Vagina (tissue), 2 donors: ENCODE measurements around the gene PRDM16.

ENCODE experiments used
- POLR2A ChIP-seq, 2 donors: fragments of 450-650 bp; IDR thresholded peaks; one replicate each; pipeline ENCODE4 v1.6.1; 2017; ENCODE audit warnings: antibody characterized with exemption in 2 of 2, mild to moderate bottlenecking in 2 of 2, moderate library complexity in 2 of 2
- POLR2AphosphoS5 ChIP-seq, 2 donors: sonication (generic); formaldehyde crosslinking; IDR thresholded peaks; one replicate each; pipeline ENCODE4 v1.9.0; 2017; ENCODE audit warnings: antibody characterized with exemption in 2 of 2, mild to moderate bottlenecking in 2 of 2, low read depth in 1 of 2; ENCODE audit not compliant: insufficient read depth in 1 of 2
- TF ChIP-seq, protein P1 (sequence below), 3 experiments: fragments of 450-650 bp in 2 of 3; fragments of 200-600 bp in 1 of 3; sonication (generic) in 1 of 3; IDR thresholded peaks; one replicate each; pipeline ENCODE4 v1.5.1; 2017 to 2019; ENCODE audit warnings: antibody characterized with exemption in 3 of 3, mild to moderate bottlenecking in 2 of 3, moderate library complexity in 2 of 3

GRCh38 chr1:3432306-3432705 is 363.3 kb downstream of the PRDM16 start:
- no peak for TF ChIP-seq POLR2AphosphoS5 (IDR thresholded peaks at IDR 0.05; ENCODE audit: insufficient read depth in 1 of 2, low read depth in 1 of 2)
- no peak for TF ChIP-seq POLR2A (IDR thresholded peaks at IDR 0.05)
- TF ChIP-seq, protein P1, sequence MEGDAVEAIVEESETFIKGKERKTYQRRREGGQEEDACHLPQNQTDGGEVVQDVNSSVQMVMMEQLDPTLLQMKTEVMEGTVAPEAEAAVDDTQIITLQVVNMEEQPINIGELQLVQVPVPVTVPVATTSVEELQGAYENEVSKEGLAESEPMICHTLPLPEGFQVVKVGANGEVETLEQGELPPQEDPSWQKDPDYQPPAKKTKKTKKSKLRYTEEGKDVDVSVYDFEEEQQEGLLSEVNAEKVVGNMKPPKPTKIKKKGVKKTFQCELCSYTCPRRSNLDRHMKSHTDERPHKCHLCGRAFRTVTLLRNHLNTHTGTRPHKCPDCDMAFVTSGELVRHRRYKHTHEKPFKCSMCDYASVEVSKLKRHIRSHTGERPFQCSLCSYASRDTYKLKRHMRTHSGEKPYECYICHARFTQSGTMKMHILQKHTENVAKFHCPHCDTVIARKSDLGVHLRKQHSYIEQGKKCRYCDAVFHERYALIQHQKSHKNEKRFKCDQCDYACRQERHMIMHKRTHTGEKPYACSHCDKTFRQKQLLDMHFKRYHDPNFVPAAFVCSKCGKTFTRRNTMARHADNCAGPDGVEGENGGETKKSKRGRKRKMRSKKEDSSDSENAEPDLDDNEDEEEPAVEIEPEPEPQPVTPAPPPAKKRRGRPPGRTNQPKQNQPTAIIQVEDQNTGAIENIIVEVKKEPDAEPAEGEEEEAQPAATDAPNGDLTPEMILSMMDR (IDR thresholded peaks at IDR 0.05), result no peak
